Sigmoid colon (tissue), 7 donors: ENCODE results near the gene FHDC1. TPM values are rescaled to one million over a fixed set of nuclear protein-coding genes. Genes with fewer than 3 reads are reported as not detected.

ENCODE experiments used
- DNase-seq: peaks from one replicate; pipeline ENCODE4 v3.0.0-alpha.2; 2019
- H3K27ac ChIP-seq, 4 donors: fragments of 200-600 bp; sonication (generic); one replicate each; pipeline ENCODE4 v1.5.1; 2016 to 2019; ENCODE audit warnings: mild to moderate bottlenecking in 1 of 4
- H3K27me3 ChIP-seq, 3 donors: fragments of 200-600 bp; sonication (generic); one replicate each; pipeline ENCODE4 v1.5.1; 2019; ENCODE audit warnings: mild to moderate bottlenecking in 1 of 3
- H3K36me3 ChIP-seq, 4 donors: fragments of 200-600 bp; sonication (generic); one replicate each; pipeline ENCODE4 v1.5.1; 2016 to 2019
- H3K4me1 ChIP-seq, 4 donors: fragments of 200-600 bp; sonication (generic); one replicate each; pipeline ENCODE4 v1.5.1; 2017 to 2019
- H3K4me3 ChIP-seq, 4 donors: fragments of 200-600 bp; sonication (generic); one replicate each; pipeline ENCODE4 v1.5.1; 2017 to 2019; ENCODE audit warnings: mild to moderate bottlenecking in 2 of 4, moderate library complexity in 1 of 4
- H3K9me3 ChIP-seq, 4 donors: fragments of 200-600 bp in 3 of 4; sonication (generic) in 3 of 4; one replicate each; pipeline versions ENCODE4 v1.5.1 to v1.6.1; 2013 to 2019
- CTCF ChIP-seq, 4 experiments: fragments of 450-650 bp in 3 of 4; fragments of 200-600 bp in 1 of 4; IDR thresholded peaks; one replicate each; pipeline ENCODE4 v1.5.1; 2016 to 2019; ENCODE audit warnings: antibody characterized with exemption in 4 of 4, mild to moderate bottlenecking in 3 of 4, moderate library complexity in 2 of 4
- EP300 ChIP-seq, 4 donors: sonication (generic); formaldehyde crosslinking; IDR thresholded peaks; one replicate each; pipeline ENCODE4 v1.6.1; 2017; ENCODE audit warnings: antibody characterized with exemption in 4 of 4
- POLR2A ChIP-seq, 2 donors: fragments of 450-650 bp; IDR thresholded peaks; one replicate each; pipeline ENCODE4 v1.6.1; 2016; ENCODE audit warnings: antibody characterized with exemption in 2 of 2, mild to moderate bottlenecking in 2 of 2, moderate library complexity in 2 of 2
- POLR2AphosphoS5 ChIP-seq, 4 donors: sonication (generic); formaldehyde crosslinking; IDR thresholded peaks; one replicate each; pipeline ENCODE4 v1.6.1; 2017; ENCODE audit warnings: antibody characterized with exemption in 4 of 4
- WGBS, 2 donors: extraction: QIAGEN DNeasy Blood & Tissue Kit; methylation state at CpG; one replicate each; pipeline ENCODE4 v1.1.7; 2013; 5-methylcytosine and 5-hydroxymethylcytosine counted together
- intact Hi-C: fragments of 100-400 bp; cut with DNase I; formaldehyde crosslinking; loops from one replicate; pipeline ENCODE4 v1.15.1; 2023
- polyA plus RNA-seq, 3 donors: library from polyadenylated mRNA; stranded (reverse); fragments of 200-250 nt; gene quantifications; one replicate each; pipeline ENCODE4 v1.2.3, GENCODE V29; 2013
- total RNA-seq, 4 donors: library from RNA; depleted of rRNA; stranded (reverse); fragments of >200 nt; gene quantifications; one replicate each; pipeline ENCODE4 v1.1.0, GENCODE V29; 2016
- donor health status: healthy with polysubstance abuse.
- donor health status: Bipolar disorder and iron deficiency.
- donor health status: healthy.

The FHDC1 gene
- total and polyA plus RNA-seq, 7 donors = 0.66 to 7.2 (median 2.2) TPM

DNA sequence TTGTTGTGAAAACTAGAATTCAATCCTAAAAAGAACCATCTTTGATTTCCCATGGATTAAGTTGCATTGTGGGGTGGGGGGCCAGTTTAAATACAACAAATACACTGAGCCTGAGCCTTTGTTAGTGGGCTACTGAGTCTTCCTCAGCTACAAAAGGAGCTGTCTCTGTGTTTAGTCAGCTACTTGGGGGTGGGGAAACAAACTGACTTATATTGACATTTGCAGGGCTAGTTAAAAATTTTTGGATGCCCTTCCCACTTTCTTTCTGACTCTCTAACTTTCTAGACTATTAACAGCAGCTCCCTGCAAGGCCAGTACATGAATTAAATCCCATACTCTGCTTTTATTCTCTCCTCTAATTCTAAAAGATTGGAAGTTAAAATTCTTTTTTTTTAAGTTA lies 32.5 kb upstream of the FHDC1 start:
- no peak overlapping the region for H3K27ac ChIP-seq
- intact Hi-C loops = no loop called here
- H3K9me3 ChIP-seq = no peaks in the 10 kb centered on the region
- no peaks in the 10 kb centered on the region for H3K4me1 ChIP-seq
- no peaks in the 10 kb centered on the region for H3K27me3 ChIP-seq
- no peak for TF ChIP-seq EP300 (IDR thresholded peaks at IDR 0.05)
- no peak for DNase-seq
- H3K4me3 ChIP-seq = no peak overlapping the region
- no peaks in the 10 kb centered on the region for H3K36me3 ChIP-seq

- Histone ChIP-seq H3K4me3 (no peak overlapping the region), H3K36me3 (peaks cover 0 to 9% (median 0%) of the 10 kb centered on the region in 4 donors), H3K27ac (no peak overlapping the region), H3K27me3 (no peaks in the 10 kb centered on the region), H3K4me1 (no peaks in the 10 kb centered on the region), H3K9me3 (no peaks in the 10 kb centered on the region)
- WGBS, 2 donors = 93 to 96% methylated on average over 4 of the region's 4 CpGs
- DNase-seq = no peak
- intact Hi-C loops = no loop called here
- TF ChIP-seq POLR2A (IDR thresholded peaks at IDR 0.05) = no peak
- TF ChIP-seq CTCF (IDR thresholded peaks at IDR 0.05) = no peak
- no peak for TF ChIP-seq EP300 (IDR thresholded peaks at IDR 0.05)
- TF ChIP-seq POLR2AphosphoS5 (IDR thresholded peaks at IDR 0.05) = no peak
Observed at GRCh38 chr4:152909901-152910300, 26.2 kb upstream of the FHDC1 start.

- Histone ChIP-seq H3K4me1 (no peaks in the 10 kb centered on the region), H3K27me3 (no peaks in the 10 kb centered on the region), H3K36me3 (peaks cover 0 to 9% (median 0%) of the 10 kb centered on the region in 4 donors), H3K4me3 (no peak overlapping the region), H3K27ac (no peak overlapping the region), H3K9me3 (no peaks in the 10 kb centered on the region)
- TF ChIP-seq POLR2A (IDR thresholded peaks at IDR 0.05) (no peak), CTCF (IDR thresholded peaks at IDR 0.05) (no peak), EP300 (IDR thresholded peaks at IDR 0.05) (no peak), POLR2AphosphoS5 (IDR thresholded peaks at IDR 0.05) (no peak)
- DNase-seq = no peak
- WGBS, 2 donors = 65 to 78% methylated on average over 3 of the region's 3 CpGs
- intact Hi-C loops = no loop called here
Observed at GRCh38 chr4:152910521-152910920, 25.6 kb upstream of the FHDC1 start.

- TF ChIP-seq EP300 (IDR thresholded peaks at IDR 0.05) (no peak), POLR2A (IDR thresholded peaks at IDR 0.05) (no peak), POLR2AphosphoS5 (IDR thresholded peaks at IDR 0.05) (no peak), CTCF (IDR thresholded peaks at IDR 0.05) (no peak)
- Histone ChIP-seq H3K4me1 (no peaks in the 10 kb centered on the region), H3K27me3 (no peaks in the 10 kb centered on the region), H3K9me3 (peaks cover 0 to 7% (median 0%) of the 10 kb centered on the region in 4 donors), H3K4me3 (no peak overlapping the region), H3K36me3 (no peaks in the 10 kb centered on the region), H3K27ac (no peak overlapping the region)
- no peak for DNase-seq
- 88 to 95% methylated on average over 3 of the region's 3 CpGs for WGBS, 2 donors
- intact Hi-C loops = no loop called here
Observed at GRCh38 chr4:152917543-152918395, 18.4 kb upstream of the FHDC1 start.

DNA sequence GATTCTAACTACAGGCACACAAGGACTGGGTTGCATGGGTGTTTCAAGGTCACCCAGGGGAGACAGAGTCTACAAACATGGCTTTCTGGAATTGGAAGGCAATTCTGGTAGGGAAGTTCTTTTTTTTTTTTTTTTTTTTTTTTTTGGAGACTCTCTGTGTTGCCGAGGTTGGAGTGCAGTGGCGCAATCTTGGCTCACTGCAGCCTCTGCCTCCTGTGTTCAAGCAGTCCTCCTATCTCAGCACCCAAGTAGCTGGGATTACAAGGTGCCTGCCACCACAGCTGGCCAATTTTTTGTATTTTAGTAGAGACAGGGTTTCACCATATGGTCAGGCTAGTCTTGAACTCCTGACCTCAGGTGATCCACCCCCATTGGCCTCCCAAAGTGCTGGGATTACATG lies 16.3 kb upstream of the FHDC1 start:
- TF ChIP-seq EP300 (IDR thresholded peaks at IDR 0.05) = no peak
- no peak overlapping the region for H3K4me3 ChIP-seq
- H3K27me3 ChIP-seq = no peaks in the 10 kb centered on the region
- H3K27ac ChIP-seq = no peak overlapping the region
- WGBS, 2 donors = 95 to 96% methylated on average over 2 of the region's 2 CpGs
- no peaks in the 10 kb centered on the region for H3K4me1 ChIP-seq
- intact Hi-C loops = no loop called here
- no peaks in the 10 kb centered on the region for H3K36me3 ChIP-seq
- H3K9me3 ChIP-seq = peaks cover 0 to 7% (median 0%) of the 10 kb centered on the region in 4 donors
- no peak for DNase-seq

GRCh38 chr4:152920768-152921167 lies 15.4 kb upstream of the FHDC1 start:
- Histone ChIP-seq H3K36me3 (no peaks in the 10 kb centered on the region), H3K9me3 (peaks cover 0 to 7% (median 0%) of the 10 kb centered on the region in 4 donors), H3K4me1 (no peaks in the 10 kb centered on the region), H3K27me3 (no peaks in the 10 kb centered on the region), H3K4me3 (no peak overlapping the region), H3K27ac (no peak overlapping the region)
- 67 to 70% methylated on average over 1 of the region's 1 CpG for WGBS, 2 donors
- TF ChIP-seq CTCF (IDR thresholded peaks at IDR 0.05) (no peak), EP300 (IDR thresholded peaks at IDR 0.05) (no peak), POLR2A (IDR thresholded peaks at IDR 0.05) (no peak), POLR2AphosphoS5 (IDR thresholded peaks at IDR 0.05) (no peak)
- no peak for DNase-seq
- intact Hi-C loops = no loop called here
